HG02943 (cell line): Measurements from ENCODE around the gene PIEZO1.

ENCODE experiments used
- ATAC-seq: cut with Tn5 transposase; IDR thresholded peaks from one replicate; pipeline ENCODE4 v1.9.1; 2021; ENCODE audit warnings: mild to moderate bottlenecking, low read depth, moderate library complexity; ENCODE audit not compliant: unreplicated experiment

PIEZO1 gene

DNA sequence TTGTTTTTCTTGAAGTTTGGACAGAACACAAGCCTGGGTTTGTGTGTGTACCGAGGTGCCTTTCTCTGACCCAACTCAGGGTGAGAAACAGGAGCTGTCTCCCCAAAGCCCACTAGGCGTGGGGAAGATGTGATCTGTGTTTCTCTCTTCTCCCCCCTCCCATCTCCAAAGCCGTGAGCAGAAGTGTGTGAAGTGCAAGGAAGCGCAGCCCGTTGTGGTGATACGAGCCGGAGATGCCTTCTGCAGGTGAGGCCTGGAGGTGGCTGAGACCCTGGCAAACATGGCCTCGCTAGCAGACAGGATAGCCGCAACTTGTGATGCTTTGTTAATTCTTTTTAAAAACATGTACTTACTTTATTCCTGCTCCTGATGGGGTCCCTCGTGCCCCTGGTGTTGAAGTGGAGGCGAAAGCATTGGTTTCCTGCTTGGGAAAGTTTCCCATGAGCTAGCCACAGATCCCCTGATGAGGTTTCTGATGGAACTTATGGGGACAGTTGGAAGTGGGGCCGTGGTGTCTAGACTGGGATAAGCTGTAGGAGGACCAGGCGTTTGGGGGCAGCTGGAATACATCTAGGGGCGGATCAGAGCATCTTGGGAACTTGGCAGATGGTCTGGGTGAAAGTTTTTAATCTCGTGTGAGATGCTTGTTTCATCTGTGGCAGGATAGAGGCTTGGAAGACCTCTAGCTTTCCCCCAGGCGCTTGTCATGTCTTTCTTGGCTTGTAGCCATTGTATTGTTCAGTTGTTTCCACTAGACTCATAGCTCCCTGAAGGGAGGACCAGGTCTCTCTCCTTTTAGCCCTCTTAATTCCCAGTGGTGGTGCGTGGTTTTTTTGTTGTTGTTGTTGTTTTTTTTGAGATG lies 77.8 kb downstream of the PIEZO1 start:
- ATAC-seq, result no peak

DNA sequence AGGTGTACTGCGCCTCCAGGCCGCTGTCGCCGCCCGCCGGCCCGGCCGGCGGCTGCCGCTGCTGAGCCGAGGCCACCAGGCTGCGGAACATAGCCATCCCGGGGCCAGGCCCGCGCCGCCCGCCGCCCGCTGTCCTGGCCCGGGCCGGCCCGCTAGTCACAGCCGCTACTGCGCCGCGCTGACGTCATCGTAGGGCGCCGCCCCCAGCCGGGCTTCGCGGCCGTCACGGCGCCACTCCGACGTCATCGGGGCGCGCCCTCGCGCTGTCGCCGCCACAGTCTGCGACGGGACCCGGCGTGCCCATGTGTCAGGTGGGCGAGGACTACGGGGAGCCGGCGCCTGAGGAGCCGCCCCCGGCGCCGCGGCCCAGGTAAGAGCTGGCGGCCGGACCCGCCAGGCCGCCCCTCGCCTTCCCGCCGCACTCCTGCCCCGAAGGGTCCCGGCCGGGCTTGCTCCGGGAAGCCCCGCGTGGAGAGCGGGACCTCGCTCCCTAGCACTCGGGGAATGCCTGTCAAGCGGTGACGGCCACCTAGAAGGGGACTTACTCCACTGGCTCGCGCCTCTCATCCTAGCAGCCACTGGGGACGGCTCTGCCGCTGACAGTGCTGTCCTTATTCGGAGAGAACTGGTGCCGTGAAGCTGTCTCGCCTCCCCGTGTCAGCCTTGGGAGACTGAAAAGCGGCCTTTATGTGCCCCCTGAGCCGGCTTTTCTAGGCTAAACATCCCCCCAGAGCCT lies 78.6 kb downstream of the PIEZO1 start, which contains the start of the genes CTU2 and RNF166:
TSS of gene CTU2 (plus strand) at position 275 of the 736 bp plus-strand sequence. CDS start at position 303, 28 bp downstream.
TSS of gene RNF166 (minus strand) at position 180 of the 736 bp plus-strand sequence. CDS start at position 97, 83 bp downstream.
- ATAC-seq, result peak; percentile 42

DNA sequence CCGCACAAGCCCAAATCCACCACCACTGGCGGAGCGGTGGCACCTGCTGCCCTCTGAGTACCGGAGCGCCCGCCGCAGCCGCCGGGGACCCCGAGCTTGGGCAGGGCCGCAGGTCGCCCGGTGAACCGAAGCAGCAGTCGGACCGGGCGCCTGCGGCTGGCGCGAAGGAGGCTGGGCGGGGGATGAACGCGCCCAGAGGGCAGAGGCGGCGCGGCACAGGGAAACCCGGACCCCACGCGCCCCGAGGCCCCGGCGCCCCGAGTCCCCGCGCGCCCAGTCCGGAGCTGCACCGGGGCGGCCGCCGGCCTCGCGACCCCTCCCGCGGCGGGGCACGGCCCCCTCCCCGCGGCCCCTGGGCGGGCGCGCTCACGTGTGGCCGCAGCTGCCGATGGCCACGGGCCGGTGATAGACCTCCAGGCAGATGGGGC lies 79.2 kb downstream of the PIEZO1 start:
- ATAC-seq, result peak; percentile 21

DNA sequence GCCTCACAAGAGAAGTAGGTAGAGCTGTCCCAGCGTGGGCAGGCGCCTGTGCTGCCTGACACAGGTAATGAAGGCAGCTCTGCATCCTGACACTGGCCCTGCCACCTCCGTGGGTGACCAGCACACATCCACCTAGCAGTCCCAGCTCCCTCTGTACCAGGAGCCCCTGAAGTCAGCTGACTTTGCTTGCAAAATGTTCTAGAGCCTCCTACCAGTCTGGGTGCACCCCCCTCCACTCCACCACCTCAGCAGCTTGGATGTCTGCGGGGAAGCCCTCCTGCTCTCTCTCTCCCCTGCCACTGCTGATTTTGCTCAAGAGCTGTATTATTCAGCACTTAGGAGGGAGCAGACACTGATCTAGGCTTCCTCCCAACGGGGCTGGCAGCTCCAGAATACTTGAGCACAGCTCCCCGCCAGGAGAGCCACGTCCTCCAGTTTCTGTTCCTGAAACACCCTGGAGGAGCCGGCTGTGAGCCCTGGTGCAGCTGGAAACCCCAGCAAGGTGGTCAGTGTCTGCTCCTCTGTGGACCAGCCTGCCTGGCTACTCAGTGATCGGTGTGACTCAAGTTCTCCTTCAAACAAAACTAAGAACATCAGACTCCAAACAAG lies 79.8 kb downstream of the PIEZO1 start:
- no peak for ATAC-seq

DNA sequence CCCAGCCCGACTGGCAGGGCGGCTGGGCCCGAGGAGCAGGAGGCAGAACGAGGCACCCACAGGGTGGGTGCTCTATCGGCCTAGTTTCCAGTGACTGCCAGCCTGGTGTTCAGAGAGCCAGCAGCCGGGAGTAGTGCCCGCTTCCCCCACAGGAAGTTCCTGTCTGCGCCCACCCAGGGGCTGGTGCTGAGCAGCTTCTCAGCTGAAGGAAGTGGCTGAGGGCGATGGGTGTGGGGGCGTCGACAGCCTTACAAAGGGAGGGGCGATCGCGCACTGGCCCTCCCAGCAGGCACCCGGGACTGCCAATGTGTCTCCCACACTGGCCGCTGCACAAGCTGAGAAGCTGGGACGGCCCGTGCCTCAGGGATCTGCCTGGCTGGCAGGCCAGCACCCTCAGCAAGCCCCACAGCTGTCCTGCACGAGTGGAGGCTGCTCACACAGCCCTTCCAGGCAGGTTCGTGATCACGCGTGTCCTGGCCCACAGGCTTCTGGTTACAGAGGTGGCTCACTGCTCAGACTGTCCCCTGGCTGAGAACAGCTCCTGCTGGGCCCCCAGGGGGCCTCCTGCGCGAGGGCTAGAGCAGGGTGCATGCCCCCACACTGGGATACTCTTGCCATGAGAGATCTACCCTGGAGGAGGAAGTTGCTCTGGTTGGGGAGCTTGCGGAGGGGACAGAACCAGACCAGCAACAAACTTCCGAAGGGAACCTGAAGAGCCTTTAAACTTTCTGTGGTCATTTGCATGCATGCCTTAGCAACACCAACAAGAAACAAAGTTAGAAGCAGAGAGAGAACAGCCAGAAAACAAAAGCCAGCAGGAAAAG lies 81.3 kb downstream of the PIEZO1 start:
- no peak for ATAC-seq

DNA sequence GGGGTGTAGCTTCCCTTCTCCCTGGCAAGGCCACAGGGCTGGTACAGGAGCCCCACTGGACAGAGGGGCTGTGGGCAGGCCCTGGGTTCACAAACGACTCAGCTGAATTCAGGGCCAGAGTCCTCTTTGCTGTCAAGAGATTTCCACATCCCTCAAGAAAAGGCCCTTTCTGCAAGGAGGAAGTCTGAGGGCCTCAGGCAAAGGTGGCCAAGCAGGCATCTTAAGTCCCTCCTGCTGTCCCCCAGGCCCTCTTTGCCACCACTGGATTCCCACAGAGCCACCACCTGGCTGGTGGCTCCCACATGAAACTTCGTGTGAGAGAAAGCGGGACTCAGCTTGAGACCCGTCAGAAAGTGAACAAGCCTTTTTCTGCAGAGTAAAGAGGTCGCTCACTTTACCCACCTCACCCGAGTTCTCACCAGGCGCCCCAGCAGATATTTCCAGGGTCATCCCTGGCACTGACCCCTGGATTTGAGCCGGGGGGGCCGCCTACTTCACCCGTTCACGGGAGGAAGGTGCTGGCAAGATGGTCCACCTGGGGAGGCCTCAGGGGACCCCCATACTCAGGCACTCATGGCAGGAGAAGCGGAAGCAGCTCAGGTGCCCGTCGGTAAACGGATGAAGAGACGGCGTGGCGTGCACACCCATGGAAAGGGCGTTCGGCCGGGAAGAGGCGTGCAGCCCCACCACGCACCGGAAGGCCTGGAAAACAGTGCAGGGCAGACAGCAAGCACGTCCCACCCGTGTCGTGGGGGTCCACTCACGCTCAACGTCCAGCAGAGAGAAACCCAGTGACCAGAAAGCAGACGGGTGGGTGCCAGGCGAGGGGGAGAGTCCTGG lies 82.4 kb downstream of the PIEZO1 start:
- no peak for ATAC-seq

DNA sequence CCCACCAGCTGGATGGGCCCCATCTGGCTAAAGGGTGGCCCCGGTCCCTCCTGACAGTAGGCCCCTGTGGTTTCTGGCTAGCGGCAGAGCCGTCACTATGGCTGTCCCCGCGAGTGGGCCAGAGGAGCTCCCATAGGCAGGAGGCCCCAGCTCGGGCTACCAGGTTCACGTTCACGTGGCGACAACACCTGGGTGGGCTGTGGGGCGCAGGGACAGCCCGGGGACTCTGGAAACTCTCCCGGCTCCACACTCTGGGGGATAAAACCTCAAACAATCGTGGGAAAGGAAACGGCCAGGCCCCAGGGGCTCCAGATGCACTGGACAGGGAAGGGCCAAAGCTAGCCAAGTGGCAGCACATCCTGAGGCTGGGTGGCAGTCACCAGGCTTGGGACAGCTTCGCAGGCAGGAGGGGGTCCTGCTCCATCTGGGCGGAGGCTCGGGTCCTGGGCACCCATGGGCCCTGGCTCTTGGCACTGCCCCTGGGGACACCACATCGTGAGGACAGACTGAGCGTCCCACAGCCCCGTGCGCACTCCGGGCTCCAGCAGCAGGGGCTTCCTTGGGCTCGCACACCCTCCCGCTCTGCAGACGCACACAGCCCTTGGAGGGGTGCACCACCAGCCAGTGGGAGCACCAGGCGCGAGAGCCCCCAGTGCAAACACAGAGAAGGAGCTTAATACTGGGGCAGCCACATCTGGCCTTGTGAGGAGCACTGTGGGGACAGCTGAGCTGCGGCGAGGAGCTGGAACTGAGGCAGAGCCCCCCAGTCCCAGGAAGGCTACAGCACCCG lies 83.2 kb downstream of the PIEZO1 start:
- ATAC-seq, result no peak

DNA sequence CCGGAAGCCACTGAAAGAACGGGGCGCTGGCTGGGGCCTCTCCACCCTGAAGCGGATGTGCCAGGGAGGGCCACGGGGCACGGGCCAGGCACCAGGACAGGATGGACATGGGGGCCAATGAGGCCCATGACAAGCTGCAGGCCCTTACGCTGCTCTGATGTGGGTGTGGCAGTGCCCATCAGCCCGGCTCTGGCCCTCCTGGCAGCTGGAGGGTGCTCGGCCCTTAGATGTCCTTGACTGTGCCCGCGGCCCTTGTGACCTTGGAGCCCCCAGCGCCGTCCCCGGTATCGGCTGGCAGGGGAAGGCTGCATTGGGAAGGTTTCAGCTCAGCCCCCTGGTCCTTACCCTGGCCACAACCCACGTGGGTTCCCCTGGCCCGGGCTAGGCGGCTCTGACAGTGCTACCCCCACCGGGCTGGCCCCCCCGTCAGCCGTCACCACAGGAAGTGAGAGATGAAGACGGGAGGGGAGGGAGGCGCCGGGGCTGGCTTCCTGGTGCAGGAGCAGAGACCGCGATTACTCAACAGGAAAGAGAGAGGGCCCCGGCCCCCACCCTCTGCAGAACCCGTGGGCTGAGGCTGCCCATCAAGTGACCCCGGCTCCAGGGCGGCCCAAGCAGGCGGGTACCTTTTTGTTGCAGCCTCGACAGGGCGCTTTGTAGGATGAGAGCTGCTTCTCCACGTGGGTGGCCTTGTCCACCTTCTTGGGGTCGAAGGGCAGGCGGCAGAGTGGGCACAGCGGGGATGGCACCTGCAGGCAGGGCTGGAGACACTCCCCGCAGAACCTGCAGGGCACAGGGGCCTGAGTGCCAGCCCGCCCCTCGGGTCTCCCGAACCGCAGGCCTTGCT lies 84.2 kb downstream of the PIEZO1 start:
- ATAC-seq, result peak; percentile 51

DNA sequence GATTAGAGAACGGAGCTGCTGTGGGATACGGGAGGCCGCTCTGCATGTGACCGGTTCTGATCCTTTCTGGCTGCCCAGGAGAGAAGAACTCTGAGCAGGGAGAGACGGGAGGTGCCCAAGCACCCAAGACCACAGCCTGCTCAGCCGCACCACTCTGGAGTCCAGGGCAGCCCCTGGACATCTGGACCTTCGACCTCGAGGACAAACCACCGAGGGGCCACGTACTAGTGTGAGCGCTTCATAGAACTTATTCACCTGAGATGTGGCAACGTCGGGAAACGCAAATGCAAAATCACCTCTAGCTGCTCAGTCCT lies 84.7 kb downstream of the PIEZO1 start:
- no peak for ATAC-seq

DNA sequence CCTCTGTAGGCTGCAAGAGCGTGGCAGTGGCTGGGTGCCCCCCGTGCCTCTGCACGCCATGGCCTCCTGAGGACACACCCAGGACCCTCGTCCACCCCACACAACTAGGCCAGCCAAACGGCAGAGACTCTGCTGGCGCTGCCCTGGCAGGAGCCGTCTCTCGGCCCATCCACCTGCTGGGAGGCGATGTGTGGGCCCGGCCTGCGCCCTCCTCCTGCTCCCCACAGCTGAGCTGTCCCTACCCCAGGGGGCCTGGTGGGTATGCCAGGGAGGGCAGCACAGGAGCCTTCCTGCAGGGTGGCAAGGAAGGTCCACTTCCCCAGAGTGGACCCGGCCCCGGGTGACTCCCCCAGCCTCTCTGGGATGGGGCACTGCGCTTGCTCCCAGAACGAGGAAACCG lies 85.8 kb downstream of the PIEZO1 start:
- no peak for ATAC-seq

DNA sequence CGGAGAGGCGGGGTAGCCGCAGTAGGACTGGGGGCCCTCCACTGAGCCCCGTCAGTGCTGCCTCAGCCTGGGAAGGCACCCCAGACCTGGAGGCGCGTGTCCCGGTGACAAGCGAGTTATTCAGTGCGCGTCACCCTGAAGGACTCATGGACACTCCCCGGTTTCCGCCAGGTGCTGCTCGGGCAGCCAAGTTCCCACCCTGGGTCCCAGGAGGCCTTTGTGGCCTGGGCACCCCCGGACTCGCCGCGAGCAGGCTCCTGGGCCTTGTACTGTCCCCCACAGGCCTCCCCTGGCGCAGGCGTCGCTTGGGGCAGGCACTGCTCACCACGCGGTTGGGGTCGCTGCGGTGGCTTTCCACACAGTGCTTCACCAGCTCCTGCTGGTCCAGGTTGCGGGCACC lies 86.4 kb downstream of the PIEZO1 start:
- ATAC-seq, result no peak

DNA sequence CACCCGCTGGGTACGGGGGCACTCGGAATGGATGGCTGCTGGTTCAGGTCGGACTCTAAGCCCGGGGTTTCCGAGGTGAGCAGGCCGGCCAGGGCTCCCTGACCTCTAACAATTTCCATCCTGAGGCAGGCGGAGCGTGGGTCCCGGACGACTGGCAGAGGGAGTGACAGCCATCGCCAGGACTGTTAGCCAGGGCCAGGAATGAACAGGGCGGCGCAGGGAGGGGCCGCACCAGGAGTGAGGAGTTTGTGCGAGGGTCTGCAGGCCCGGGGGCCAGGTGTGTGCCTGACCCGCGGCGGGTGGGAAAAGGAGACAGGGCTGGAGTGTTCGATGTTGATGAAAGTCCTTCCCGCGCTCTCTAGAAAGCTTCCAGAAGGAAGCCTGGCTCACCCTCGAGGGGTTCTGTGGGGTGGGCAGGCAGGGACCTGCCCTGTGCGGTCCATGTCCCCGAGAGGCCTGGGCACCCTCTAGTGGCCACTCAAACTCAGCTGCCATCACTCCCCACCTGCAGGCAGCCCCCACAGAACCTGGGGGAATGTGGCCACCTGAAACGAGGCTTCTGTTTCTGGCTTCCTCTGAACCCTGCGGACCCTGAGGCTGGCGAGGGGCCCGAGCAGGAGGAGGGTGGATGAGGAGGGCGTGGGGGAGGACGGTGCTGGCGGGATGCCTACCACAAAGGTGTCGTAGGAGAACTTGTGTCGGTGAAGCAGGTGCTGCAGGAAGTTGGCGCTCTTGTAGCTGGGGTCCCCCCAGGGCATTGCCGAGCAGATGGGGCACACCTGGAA lies 87.0 kb downstream of the PIEZO1 start:
- ATAC-seq, result no peak

DNA sequence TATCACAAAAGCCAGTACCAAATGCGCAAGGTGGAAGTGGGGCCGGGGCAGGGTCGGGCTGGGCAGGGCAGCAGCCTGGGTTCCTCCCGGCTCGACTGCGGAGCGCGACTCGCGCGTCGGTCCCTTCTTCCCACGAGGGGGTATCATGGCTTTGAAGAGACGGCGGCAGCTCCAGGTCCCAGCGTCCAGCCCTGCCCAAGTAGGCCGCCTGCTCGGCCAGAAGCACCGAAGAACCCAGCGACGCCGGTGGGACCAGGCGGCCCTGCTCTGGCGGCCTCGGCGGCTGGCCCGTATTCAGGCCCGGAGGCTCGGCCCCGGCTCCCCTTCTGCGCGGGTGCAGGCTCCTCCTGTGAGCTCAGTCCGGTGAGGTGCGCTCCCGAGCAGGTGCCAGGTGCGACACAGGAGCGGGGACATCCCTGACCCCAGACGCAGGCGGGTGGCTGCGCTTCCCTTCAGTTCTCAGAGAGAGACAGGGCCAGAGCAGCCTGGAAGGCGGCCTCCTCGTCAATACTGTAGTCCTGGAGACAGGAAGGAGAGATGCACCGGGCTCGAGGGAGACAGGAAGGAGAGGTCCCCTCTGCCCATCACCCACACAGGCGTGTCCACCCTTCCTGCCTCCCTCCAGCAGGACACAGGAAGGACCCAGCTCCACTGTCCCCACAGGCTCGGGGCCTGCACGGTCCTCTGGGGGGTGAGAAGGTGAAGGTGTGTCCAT lies 87.7 kb downstream of the PIEZO1 start:
- ATAC-seq, result no peak

DNA sequence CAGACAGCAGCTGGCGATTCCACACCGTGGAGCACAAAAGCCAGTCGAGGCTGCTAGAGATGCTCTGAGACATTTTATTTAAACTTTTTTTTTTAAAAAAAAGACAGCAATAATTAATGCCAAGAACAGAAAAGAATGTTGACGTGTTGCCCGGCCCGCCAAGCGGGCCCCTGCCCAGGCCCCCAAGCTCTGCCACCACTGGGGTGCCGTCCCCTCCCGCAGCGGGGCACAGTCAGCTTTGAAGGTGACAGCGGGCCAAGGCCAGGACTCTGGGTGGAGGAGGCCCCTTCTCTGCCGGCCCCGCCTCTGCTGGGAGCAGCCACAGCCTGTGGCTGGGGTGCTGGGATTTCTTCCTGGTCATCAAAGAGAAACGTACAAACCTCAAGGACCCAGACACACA lies 88.6 kb downstream of the PIEZO1 start:
- no peak for ATAC-seq

DNA sequence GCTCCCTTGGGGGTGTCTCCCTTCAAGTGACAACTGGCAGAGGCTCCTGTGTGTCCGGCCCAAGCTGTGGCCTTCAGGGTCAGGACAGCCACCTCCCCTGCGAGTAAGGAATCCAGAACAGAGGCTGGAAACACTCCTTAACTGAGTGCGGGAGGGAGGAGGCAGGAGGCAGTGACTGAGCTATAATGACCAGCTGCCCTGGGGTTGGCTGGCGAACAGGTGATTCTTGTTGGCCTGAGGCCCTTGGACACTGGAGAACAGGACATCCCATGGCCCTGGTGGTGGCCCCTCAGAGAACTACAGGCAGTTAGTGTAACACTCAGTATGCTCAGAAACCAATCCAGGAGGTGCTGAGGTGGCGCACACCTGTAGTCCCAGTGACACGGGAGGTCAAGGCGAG lies 89.3 kb downstream of the PIEZO1 start:
- no peak for ATAC-seq

DNA sequence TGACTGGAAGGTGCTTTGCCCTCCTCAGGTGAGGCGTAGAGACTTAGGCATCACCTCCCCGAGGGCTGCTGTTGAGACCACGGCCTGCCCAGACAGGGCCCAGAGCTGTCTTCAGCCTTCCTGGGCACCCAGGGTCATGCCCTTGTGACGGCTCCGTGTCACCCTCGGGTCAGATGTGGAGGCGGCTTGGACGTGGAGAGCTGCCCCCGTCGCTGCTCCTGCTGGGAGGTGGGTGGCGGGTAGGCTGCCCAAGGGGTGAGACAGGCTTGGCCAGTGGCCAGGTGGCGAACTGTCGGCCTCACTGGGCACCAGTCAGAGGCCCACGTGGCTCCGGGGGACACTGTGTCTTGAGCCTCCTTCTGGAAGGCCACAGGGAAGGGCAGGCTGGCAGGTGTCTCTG lies 89.8 kb downstream of the PIEZO1 start:
- no peak for ATAC-seq
